GM18951 (cell line): ENCODE measurements around the gene LHB.
"Not testable (repeated sequence)": the region's sequence is repeated elsewhere in the genome, so short reads cannot be mapped to it uniquely, and the experiment has no call there.

Experiments used
- POLR2A ChIP-seq: IDR thresholded peaks from 4 replicates; pipeline ENCODE4 v1.6.1; 2011; ENCODE audit warnings: mild to moderate bottlenecking; ENCODE audit not compliant: insufficient read length, insufficient read depth; ENCODE audit errors: extremely low read depth
- in situ Hi-C: fragments of 300-500 bp; cut with MboI; formaldehyde crosslinking; loops from one replicate; pipeline ENCODE4 v1.12.0; 2022; ENCODE audit warnings: low sequenced_read_pairs, mixed read lengths, inconsistent platforms; ENCODE audit not compliant: unreplicated experiment

LHB gene

DNA sequence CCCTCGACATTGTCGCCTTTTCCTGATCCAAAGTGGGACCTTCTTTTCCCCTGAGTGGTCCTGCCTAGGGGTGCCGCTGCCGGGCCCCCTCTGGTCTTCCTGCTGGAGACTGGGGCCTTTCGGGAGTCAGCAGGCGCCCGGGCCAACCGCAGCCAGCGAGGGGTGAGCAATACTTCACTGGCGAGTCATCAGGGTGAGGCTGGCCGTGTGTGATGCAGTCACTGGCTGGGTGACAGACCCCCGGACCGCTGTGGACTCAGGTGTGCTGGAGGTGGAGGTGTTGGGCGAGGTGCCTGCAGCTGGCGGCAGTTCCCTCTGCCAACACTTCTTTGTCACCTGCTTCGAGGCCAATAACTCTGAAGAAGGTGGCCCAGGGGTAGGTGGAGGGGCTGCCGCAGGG is 25.3 kb upstream of the LHB start:
- TF ChIP-seq POLR2A, result no peak
- in situ Hi-C loops, result no loop called here

GRCh38 chr19:49039736-49040135 is 22.8 kb upstream of the LHB start:
- in situ Hi-C loops, result not testable (repeated sequence)

DNA sequence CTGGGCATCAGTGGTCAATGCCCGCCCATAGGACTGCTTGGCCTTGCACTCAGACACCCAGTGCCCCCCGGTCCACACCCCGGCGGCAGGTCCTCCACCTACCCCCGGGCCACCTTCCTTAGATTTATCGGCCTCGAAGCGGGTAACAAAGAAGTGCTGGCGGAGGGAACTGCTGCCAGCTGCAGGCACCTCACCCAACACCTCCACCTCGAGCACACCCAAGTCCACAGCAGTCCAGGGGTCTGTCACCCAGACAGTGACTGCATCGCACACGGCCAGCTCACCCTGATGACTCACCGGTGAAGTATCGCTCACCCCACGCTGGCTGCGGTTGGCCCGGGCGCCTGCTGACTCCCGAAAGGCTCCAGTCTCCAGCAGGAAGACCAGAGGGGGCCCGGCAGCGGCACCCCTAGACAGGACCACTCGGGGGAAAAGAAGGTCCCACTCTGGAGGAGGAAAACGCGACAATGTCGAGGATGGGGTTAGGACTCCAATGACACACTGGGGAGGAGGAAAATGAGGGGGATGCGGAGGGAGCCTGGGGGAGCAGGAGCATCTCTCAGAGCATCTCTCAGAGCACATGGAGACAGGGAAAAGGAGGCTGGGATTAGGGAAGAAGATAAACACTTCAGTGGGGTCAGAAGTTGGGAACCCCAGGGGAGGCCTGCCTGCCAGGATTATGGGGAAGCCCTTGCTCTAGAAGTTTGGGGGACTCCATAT is 21.8 kb upstream of the LHB start:
- in situ Hi-C loops, result not testable (repeated sequence)

GRCh38 chr19:49038111-49038510 is 21.2 kb upstream of the LHB start:
- in situ Hi-C loops, result not testable (repeated sequence)

GRCh38 chr19:49036815-49037214 is 19.9 kb upstream of the LHB start, which contains the start of gene CGB1:
TSS of gene CGB1 (minus strand) at chr19:49036895. CDS start at chr19:49036711, 184 bp downstream.
- in situ Hi-C loops, result not testable (repeated sequence)

- in situ Hi-C loops, result not testable (repeated sequence)
Measured at GRCh38 chr19:49031642-49032301, 14.9 kb upstream of the LHB start, which contains the start of gene CGB2. TSS of gene CGB2 (plus strand) at chr19:49031890. CDS start at chr19:49032096, 206 bp downstream.

DNA sequence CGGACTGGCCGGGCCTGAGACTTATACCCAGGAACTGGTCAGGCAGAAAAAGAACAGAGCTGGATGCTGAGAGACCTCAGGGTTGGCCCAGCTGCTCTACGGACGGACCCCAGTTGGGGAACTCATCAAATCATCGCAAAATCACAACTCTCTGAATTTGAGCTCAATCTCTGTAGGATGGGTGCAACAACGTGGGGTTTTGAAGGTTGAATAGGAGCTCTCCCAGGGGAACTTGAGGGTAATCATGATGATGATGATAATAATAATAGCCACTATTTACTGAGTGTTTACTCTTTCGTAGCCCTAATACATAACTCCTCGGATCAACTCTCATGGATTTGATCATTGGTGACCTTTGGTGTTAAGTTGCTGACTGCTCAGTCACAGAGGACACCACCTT is 13.4 kb upstream of the LHB start:
- in situ Hi-C loops, result not testable (repeated sequence)

DNA sequence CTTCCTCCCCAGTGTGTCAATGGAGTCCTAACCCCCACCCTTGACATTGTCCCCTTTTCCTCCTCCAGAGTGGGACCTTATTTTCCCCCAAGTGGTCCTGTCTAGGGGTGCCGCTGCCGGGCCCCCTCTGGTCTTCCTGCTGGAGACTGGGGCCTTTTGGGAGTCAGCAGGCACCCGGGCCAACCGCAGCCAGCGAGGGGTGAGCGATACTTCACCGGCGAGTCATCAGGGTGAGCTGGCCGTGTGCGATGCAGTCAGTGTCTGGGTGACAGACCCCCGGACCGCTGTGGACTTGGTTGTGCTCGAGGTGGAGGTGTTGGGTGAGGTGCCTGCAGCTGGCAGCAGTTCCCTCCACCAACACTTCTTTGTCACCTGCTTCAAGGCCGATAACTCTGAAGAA is 12.9 kb upstream of the LHB start:
- in situ Hi-C loops, result not testable (repeated sequence)

GRCh38 chr19:49028686-49029085 is 11.8 kb upstream of the LHB start:
- in situ Hi-C loops, result not testable (repeated sequence)

- in situ Hi-C loops, result not testable (repeated sequence)
Measured at GRCh38 chr19:49025599-49025998, 8.7 kb upstream of the LHB start.

GRCh38 chr19:49025088-49025487 is 8.2 kb upstream of the LHB start:
- in situ Hi-C loops, result not testable (repeated sequence)

DNA sequence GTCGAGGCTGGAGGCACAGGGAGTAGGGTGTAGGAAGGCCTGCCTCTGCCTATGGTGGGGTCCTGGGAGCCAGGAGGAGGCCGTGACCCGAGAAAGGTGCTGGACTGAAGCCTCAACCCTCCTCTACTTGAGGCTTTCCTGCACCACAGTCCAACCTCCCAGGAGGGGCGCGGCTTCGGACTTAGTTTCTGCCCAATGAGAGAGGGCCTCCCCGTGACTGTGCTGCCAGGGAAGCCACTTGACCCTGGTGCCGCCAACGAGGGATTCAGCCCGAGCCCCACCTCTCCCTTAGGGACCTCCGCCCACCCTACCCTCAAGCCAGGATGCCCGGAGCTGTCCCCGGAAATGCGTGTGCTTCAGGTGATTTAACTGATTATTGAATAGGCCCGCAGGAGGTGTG is 7.3 kb upstream of the LHB start, which contains the start of gene CGB3:
TSS of gene CGB3 (minus strand) at position 101 of the 400 bp plus-strand sequence. CDS start 362 bp downstream, outside the sequence.
- in situ Hi-C loops, result not testable (repeated sequence)

- in situ Hi-C loops, result no loop called here
- no peak for TF ChIP-seq POLR2A
Measured at GRCh38 chr19:49022116-49022515, 5.2 kb upstream of the LHB start.

GRCh38 chr19:49020931-49021895 is 4.3 kb upstream of the LHB start:
- TF ChIP-seq POLR2A, result no peak
- in situ Hi-C loops, result no loop called here
